Keratinocyte (primary cell): ENCODE data around the gene GUCA2A. TPM values are rescaled to one million over a fixed set of nuclear protein-coding genes. Genes with fewer than 3 reads are reported as not detected.

Source experiments
- DNase-seq: peaks from one replicate; pipeline ENCODE4 v3.0.0-alpha.2; 2011; ENCODE audit warnings: low read depth, missing footprints, low spot score
- FAIRE-seq: peaks from 2 replicates; lab custom pipeline; 2011; peaks lifted over from hg19 to GRCh38; lab: Jason Lieb, UNC
- H2AFZ ChIP-seq: 2 replicates; pipeline ENCODE4 v1.6.0; 2012; ENCODE audit warnings: low read length, control low read depth, inconsistent platforms; ENCODE audit not compliant: control insufficient read depth
- H3K27ac ChIP-seq: 2 replicates; pipeline ENCODE4 v1.5.1; 2011; ENCODE audit warnings: low read length; ENCODE audit not compliant: control insufficient read depth, insufficient read depth
- H3K27me3 ChIP-seq: 3 replicates; pipeline ENCODE4 v1.6.0; 2011; ENCODE audit warnings: low read length; ENCODE audit not compliant: control insufficient read depth, insufficient read depth; ENCODE audit errors: extremely low read depth
- H3K36me3 ChIP-seq, 2 experiments: 2 replicates in 1 of 2; 3 replicates in 1 of 2; pipeline ENCODE4 v1.5.1; 2011; ENCODE audit warnings: low read length in 2 of 2, mild to moderate bottlenecking in 1 of 2; ENCODE audit not compliant: control insufficient read depth in 2 of 2, insufficient read depth in 2 of 2; ENCODE audit errors: extremely low read depth in 1 of 2
- H3K4me1 ChIP-seq: 3 replicates; pipeline ENCODE4 v1.5.1; 2011; ENCODE audit warnings: low read length; ENCODE audit not compliant: control insufficient read depth, insufficient read depth; ENCODE audit errors: extremely low read depth
- H3K4me2 ChIP-seq: 3 replicates; pipeline ENCODE4 v1.6.0; 2011; ENCODE audit warnings: low read depth, low read length; ENCODE audit not compliant: control insufficient read depth, insufficient read depth; ENCODE audit errors: extremely low read depth
- H3K4me3 ChIP-seq, 3 experiments: fragments of 200-600 bp in 1 of 3; sonication (generic) in 1 of 3; 2 replicates in 2 of 3; 3 replicates in 1 of 3; pipeline ENCODE4 v1.5.1; 2011 to 2016; ENCODE audit warnings: low read length in 3 of 3, mild to moderate bottlenecking in 3 of 3, control low read depth in 2 of 3, inconsistent platforms in 1 of 3, low read depth in 1 of 3, mixed read lengths in 1 of 3, mixed run types in 1 of 3, moderate library complexity in 1 of 3; ENCODE audit not compliant: control insufficient read depth in 2 of 3, insufficient read depth in 2 of 3; ENCODE audit errors: extremely low read depth in 1 of 3
- H3K79me2 ChIP-seq: 2 replicates; pipeline ENCODE4 v1.6.0; 2012; ENCODE audit warnings: low read length; ENCODE audit not compliant: control insufficient read depth, insufficient read depth
- H3K9ac ChIP-seq: 3 replicates; pipeline ENCODE4 v1.6.0; 2011; ENCODE audit warnings: low read length; ENCODE audit not compliant: control insufficient read depth, insufficient read depth; ENCODE audit errors: extremely low read depth
- H3K9me1 ChIP-seq: 3 replicates; pipeline ENCODE4 v1.6.0; 2011; ENCODE audit warnings: low read length; ENCODE audit not compliant: control insufficient read depth, insufficient read depth; ENCODE audit errors: extremely low read depth
- H3K9me3 ChIP-seq: 2 replicates; pipeline ENCODE4 v1.5.1; 2012; ENCODE audit warnings: low read depth, low read length; ENCODE audit not compliant: control insufficient read depth
- H4K20me1 ChIP-seq: 3 replicates; pipeline ENCODE4 v1.6.0; 2011; ENCODE audit warnings: low read length; ENCODE audit not compliant: control insufficient read depth, insufficient read depth; ENCODE audit errors: extremely low read depth
- CTCF ChIP-seq, 3 experiments: IDR thresholded peaks in 1 of 3; conservative IDR thresholded peaks in 1 of 3; optimal IDR thresholded peaks in 1 of 3; 2 replicates in 2 of 3; 3 replicates in 1 of 3; pipeline versions ENCODE3 to v1.5.1; 2011; ENCODE audit warnings: low read length in 3 of 3, mild to moderate bottlenecking in 3 of 3, moderate library complexity in 2 of 3, control low read depth in 1 of 3, inconsistent platforms in 1 of 3; ENCODE audit not compliant: insufficient read depth in 2 of 3; ENCODE audit errors: extremely low read depth in 1 of 3
- EZH2 ChIP-seq: IDR thresholded peaks from one replicate; pipeline ENCODE4 v1.6.1; 2012; ENCODE audit warnings: inconsistent platforms, mild to moderate bottlenecking, low read length, moderate library complexity
- dilution Hi-C: fragments of 300-500 bp; cut with MboI; formaldehyde crosslinking; loops from one replicate; pipeline ENCODE4 v1.7.0; 2020; ENCODE audit warnings: low sequenced_read_pairs; ENCODE audit not compliant: extremely low pct_ligation_motif_present
- polyA plus RNA-seq, 5 experiments: library from polyadenylated mRNA; depleted of rRNA in 3 of 5; stranded (reverse) in 3 of 5; stranded (forward) in 1 of 5; unstranded in 1 of 5; fragments of >200 nt; gene quantifications; 1 replicate in 1 of 5; 2 replicates in 3 of 5; 3 replicates in 1 of 5; pipeline versions ENCODE4 v1.2.1 to v1.2.3, GENCODE V29; 2011 to 2012; ENCODE audit warnings: missing spikeins in 2 of 5, low read depth in 1 of 5, low replicate concordance in 1 of 5

The GUCA2A gene
- polyA plus RNA-seq, 1 donor (not counting 4 experiments of a cell fraction or from before 2014, with no cell fraction given) = not detected

GRCh38 chr1:42165511-42166210 is 1.1 kb upstream of the GUCA2A start:
- peak; percentile 94 for DNase-seq
- peaks cover 4% of the 10 kb centered on the region for H3K9me3 ChIP-seq
- no peaks in the 10 kb centered on the region for H3K27me3 ChIP-seq
- H4K20me1 ChIP-seq = no peaks in the 10 kb centered on the region
- dilution Hi-C loops = no loop called here
- H3K4me1 ChIP-seq = peaks cover 14% of the 10 kb centered on the region
- peak overlapping the region; percentile 34 for H3K27ac ChIP-seq
- no peaks in the 10 kb centered on the region for H3K36me3 ChIP-seq
- peak; percentile 74 for FAIRE-seq
- no peaks in the 10 kb centered on the region for H3K79me2 ChIP-seq
- TF ChIP-seq CTCF (optimal IDR thresholded peaks at IDR 0.05 in 1 of 3, IDR thresholded peaks at IDR 0.05 in 1 of 3, conservative IDR thresholded peaks at IDR 0.05 in 1 of 3; ENCODE audit: extremely low read depth in 1 of 3, insufficient read depth in 2 of 3, low read length in 3 of 3) (no peak), EZH2 (no peak)
- peak overlapping the region in 1 of 3 experiments; percentile 37 for H3K4me3 ChIP-seq
- H3K9ac ChIP-seq = no peak overlapping the region
- H2AFZ ChIP-seq = no peak overlapping the region
- peak overlapping the region; percentile 85 for H3K4me2 ChIP-seq
- H3K9me1 ChIP-seq = peaks cover 6% of the 10 kb centered on the region

GRCh38 chr1:42163536-42164503 is 725 bp downstream of the GUCA2A start:
- Histone ChIP-seq H3K9ac (no peak overlapping the region), H3K4me1 (peaks cover 14% of the 10 kb centered on the region), H3K9me1 (peaks cover 6% of the 10 kb centered on the region), H3K36me3 (no peaks in the 10 kb centered on the region), H2AFZ (no peak overlapping the region), H3K4me2 (no peak overlapping the region), H4K20me1 (no peaks in the 10 kb centered on the region), H3K4me3 (no peak overlapping the region), H3K27me3 (no peaks in the 10 kb centered on the region), H3K79me2 (no peaks in the 10 kb centered on the region), H3K27ac (no peak overlapping the region), H3K9me3 (peaks cover 4% of the 10 kb centered on the region)
- no peak for TF ChIP-seq EZH2
- TF ChIP-seq CTCF (optimal IDR thresholded peaks at IDR 0.05 in 1 of 3, IDR thresholded peaks at IDR 0.05 in 1 of 3, conservative IDR thresholded peaks at IDR 0.05 in 1 of 3; ENCODE audit: extremely low read depth in 1 of 3, insufficient read depth in 2 of 3, low read length in 3 of 3) = no peak
- dilution Hi-C loops = no loop called here
- FAIRE-seq = no peak
- no peak for DNase-seq
